ENCODE data around the gene LCN12.

Gene LCN12

GRCh38 chr9:136955202-136955942 is 3.3 kb downstream of the LCN12 start:
- no peak overlapping the region for H2BK120ac ChIP-seq (ENCODE audit: low read depth, low read length)
- H3K27me3 ChIP-seq (ENCODE audit: control insufficient read depth in 3 of 3, insufficient read depth in 3 of 3, low read depth in 1 of 3, low read length in 3 of 3), result peaks cover 0 to 18% (median 0%) of the 10 kb centered on the region in 3 experiments
- no peaks in the 10 kb centered on the region for H3K9me3 ChIP-seq (replicated peaks in 1 of 2; ENCODE audit: control insufficient read depth in 2 of 2, insufficient read depth in 1 of 2, low read depth in 1 of 2, low read length in 2 of 2)
- peak overlapping the region; percentile 99 for H2BK15ac ChIP-seq (ENCODE audit: low read length)
- no peak overlapping the region for H2AFZ ChIP-seq (ENCODE audit: low read length)
- H3K4me3 ChIP-seq (ENCODE audit: low read length in 2 of 2), result no peak overlapping the region
- H2AK5ac ChIP-seq (ENCODE audit: low read depth, low read length), result peak overlapping the region; percentile 94
- H3K4me2 ChIP-seq (ENCODE audit: insufficient read depth, low read length, poor library complexity, severe bottlenecking), result no peak overlapping the region
- peaks cover 3% of the 10 kb centered on the region for H3K79me1 ChIP-seq (ENCODE audit: low read depth, low read length)
- no peak for DNase-seq (ENCODE audit: low spot score)
- H3K36me3 ChIP-seq (replicated peaks in 1 of 2; ENCODE audit: control insufficient read depth in 2 of 2, insufficient read depth in 2 of 2, low read length in 2 of 2), result no peaks in the 10 kb centered on the region
- no peak overlapping the region for H3K27ac ChIP-seq (replicated peaks; ENCODE audit: low read length)
- peaks cover 7 to 12% of the 10 kb centered on the region in 2 donors for H3K4me1 ChIP-seq (ENCODE audit: control insufficient read depth in 2 of 2, insufficient read depth in 1 of 2, low read depth in 1 of 2, low read length in 2 of 2)
- peak overlapping the region; percentile 39 for H2BK5ac ChIP-seq (ENCODE audit: low read length)
- peak overlapping the region; percentile 21 for H3K9ac ChIP-seq (ENCODE audit: low read depth, low read length, poor library complexity)
- no peak overlapping the region for H4K91ac ChIP-seq (ENCODE audit: low read depth, low read length, poor library complexity)
- H3K14ac ChIP-seq (ENCODE audit: low read length), result peak overlapping the region; percentile 56
- H4K8ac ChIP-seq (ENCODE audit: low read depth, low read length), result no peak overlapping the region
- peak overlapping the region; percentile 55 for H3K23ac ChIP-seq (ENCODE audit: low read depth, low read length, poor library complexity)
- H3K4ac ChIP-seq (ENCODE audit: low read length), result peak overlapping the region; percentile 76
- H2BK12ac ChIP-seq (ENCODE audit: low read length), result no peak overlapping the region
- H3K18ac ChIP-seq (ENCODE audit: low read length), result peak overlapping the region; percentile 57
- no CpG with 5 or more reads among the region's 14 CpGs for WGBS, 2 donors (ENCODE audit: extremely low coverage in 2 of 2, insufficient read length in 2 of 2, insufficient replicate concordance in 1 of 2)

DNA sequence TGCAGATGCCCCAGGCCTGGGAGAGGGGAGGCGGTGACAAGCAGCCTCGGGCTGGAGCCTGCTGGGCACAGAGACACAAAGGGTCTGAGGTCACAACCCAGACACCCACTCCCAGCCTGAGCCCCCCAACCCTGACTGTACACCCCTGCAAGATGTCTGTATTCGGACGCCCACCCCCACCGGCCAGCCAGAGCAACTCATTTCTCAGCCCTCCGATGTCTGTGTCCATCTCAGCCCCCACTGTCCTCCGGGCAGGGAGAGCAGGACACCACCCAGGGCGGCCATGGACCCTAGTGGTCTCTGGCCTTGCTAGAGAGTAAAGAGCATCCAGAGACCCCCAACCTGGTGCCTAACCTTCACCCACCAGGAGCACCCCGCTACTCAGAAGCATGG is 3.9 kb downstream of the LCN12 start:
- DNase-seq (ENCODE audit: low spot score), result no peak
- Histone ChIP-seq H2BK12ac (ENCODE audit: low read length) (no peak overlapping the region), H2AK5ac (ENCODE audit: low read depth, low read length) (peak overlapping the region; percentile 94), H2AFZ (ENCODE audit: low read length) (no peak overlapping the region), H3K4ac (ENCODE audit: low read length) (peak overlapping the region; percentile 76), H3K27me3 (ENCODE audit: control insufficient read depth in 3 of 3, insufficient read depth in 3 of 3, low read depth in 1 of 3, low read length in 3 of 3) (peaks cover 0 to 21% (median 0%) of the 10 kb centered on the region in 3 experiments), H3K4me3 (ENCODE audit: low read length in 2 of 2) (no peak overlapping the region), H3K79me1 (ENCODE audit: low read depth, low read length) (peaks cover 3% of the 10 kb centered on the region), H3K4me2 (ENCODE audit: insufficient read depth, low read length, poor library complexity, severe bottlenecking) (no peak overlapping the region), H3K14ac (ENCODE audit: low read length) (peak overlapping the region; percentile 56), H2BK15ac (ENCODE audit: low read length) (peak overlapping the region; percentile 0), H3K23ac (ENCODE audit: low read depth, low read length, poor library complexity) (no peak overlapping the region), H4K8ac (ENCODE audit: low read depth, low read length) (no peak overlapping the region), H2BK120ac (ENCODE audit: low read depth, low read length) (no peak overlapping the region), H3K18ac (ENCODE audit: low read length) (peak overlapping the region; percentile 57), H2BK5ac (ENCODE audit: low read length) (peak overlapping the region; percentile 39), H3K9me3 (replicated peaks in 1 of 2; ENCODE audit: control insufficient read depth in 2 of 2, insufficient read depth in 1 of 2, low read depth in 1 of 2, low read length in 2 of 2) (no peaks in the 10 kb centered on the region), H3K27ac (replicated peaks; ENCODE audit: low read length) (no peak overlapping the region), H4K91ac (ENCODE audit: low read depth, low read length, poor library complexity) (no peak overlapping the region), H3K36me3 (replicated peaks in 1 of 2; ENCODE audit: control insufficient read depth in 2 of 2, insufficient read depth in 2 of 2, low read length in 2 of 2) (no peaks in the 10 kb centered on the region), H3K9ac (ENCODE audit: low read depth, low read length, poor library complexity) (peak overlapping the region; percentile 21), H3K4me1 (ENCODE audit: control insufficient read depth in 2 of 2, insufficient read depth in 1 of 2, low read depth in 1 of 2, low read length in 2 of 2) (peaks cover 4 to 6% of the 10 kb centered on the region in 2 donors)
- WGBS, 2 donors (ENCODE audit: extremely low coverage in 2 of 2, insufficient read length in 2 of 2, insufficient replicate concordance in 1 of 2), result no CpG with 5 or more reads among the region's 9 CpGs

- Histone ChIP-seq H3K14ac (ENCODE audit: low read length) (no peak overlapping the region), H3K27ac (replicated peaks; ENCODE audit: low read length) (no peak overlapping the region), H3K79me1 (ENCODE audit: low read depth, low read length) (peaks cover 3% of the 10 kb centered on the region), H4K8ac (ENCODE audit: low read depth, low read length) (no peak overlapping the region), H3K27me3 (ENCODE audit: control insufficient read depth in 3 of 3, insufficient read depth in 3 of 3, low read depth in 1 of 3, low read length in 3 of 3) (peaks cover 0 to 24% (median 0%) of the 10 kb centered on the region in 3 experiments), H3K18ac (ENCODE audit: low read length) (no peak overlapping the region), H3K36me3 (replicated peaks in 1 of 2; ENCODE audit: control insufficient read depth in 2 of 2, insufficient read depth in 2 of 2, low read length in 2 of 2) (no peaks in the 10 kb centered on the region), H2BK120ac (ENCODE audit: low read depth, low read length) (no peak overlapping the region), H2BK15ac (ENCODE audit: low read length) (no peak overlapping the region), H3K9ac (ENCODE audit: low read depth, low read length, poor library complexity) (no peak overlapping the region), H2AK5ac (ENCODE audit: low read depth, low read length) (no peak overlapping the region), H2BK12ac (ENCODE audit: low read length) (no peak overlapping the region), H2BK5ac (ENCODE audit: low read length) (no peak overlapping the region), H4K91ac (ENCODE audit: low read depth, low read length, poor library complexity) (peak overlapping the region; percentile 1), H3K4me1 (ENCODE audit: control insufficient read depth in 2 of 2, insufficient read depth in 1 of 2, low read depth in 1 of 2, low read length in 2 of 2) (peaks cover 3 to 6% of the 10 kb centered on the region in 2 donors), H3K4ac (ENCODE audit: low read length) (no peak overlapping the region), H3K23ac (ENCODE audit: low read depth, low read length, poor library complexity) (no peak overlapping the region), H3K4me2 (ENCODE audit: insufficient read depth, low read length, poor library complexity, severe bottlenecking) (no peak overlapping the region), H2AFZ (ENCODE audit: low read length) (no peak overlapping the region), H3K4me3 (ENCODE audit: low read length in 2 of 2) (no peak overlapping the region), H3K9me3 (replicated peaks in 1 of 2; ENCODE audit: control insufficient read depth in 2 of 2, insufficient read depth in 1 of 2, low read depth in 1 of 2, low read length in 2 of 2) (no peaks in the 10 kb centered on the region)
- 100% methylated on average over 1 to 2 of the region's 4 CpGs for WGBS, 2 donors (ENCODE audit: extremely low coverage in 2 of 2, insufficient read length in 2 of 2, insufficient replicate concordance in 1 of 2)
- no peak for DNase-seq (ENCODE audit: low spot score)
Observed at GRCh38 chr9:136956604-136957003, 4.5 kb downstream of the LCN12 start.

DNA sequence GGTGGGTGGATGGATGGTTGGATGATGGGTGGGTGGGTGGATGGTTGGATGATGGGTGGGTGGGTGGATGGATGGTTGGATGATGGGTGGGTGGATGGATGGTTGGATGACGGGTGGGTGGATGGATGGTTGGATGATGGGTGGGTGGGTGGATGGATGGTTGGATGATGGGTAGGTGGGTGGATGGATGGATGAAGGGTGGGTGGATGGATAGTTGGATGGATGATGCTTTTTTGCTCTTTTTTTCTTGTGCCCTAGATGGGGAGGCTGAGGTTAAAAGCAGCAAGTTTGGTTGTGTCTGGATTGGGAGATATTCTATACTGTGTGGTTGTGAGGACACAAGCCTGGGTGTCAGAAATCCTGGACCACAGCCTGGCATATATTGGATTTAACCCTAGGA is 5.4 kb downstream of the LCN12 start:
- Histone ChIP-seq H3K9me3 (replicated peaks in 1 of 2; ENCODE audit: control insufficient read depth in 2 of 2, insufficient read depth in 1 of 2, low read depth in 1 of 2, low read length in 2 of 2) (no peaks in the 10 kb centered on the region), H3K23ac (ENCODE audit: low read depth, low read length, poor library complexity) (no peak overlapping the region), H2BK15ac (ENCODE audit: low read length) (no peak overlapping the region), H2BK120ac (ENCODE audit: low read depth, low read length) (no peak overlapping the region), H3K14ac (ENCODE audit: low read length) (no peak overlapping the region), H2BK5ac (ENCODE audit: low read length) (no peak overlapping the region), H3K4me2 (ENCODE audit: insufficient read depth, low read length, poor library complexity, severe bottlenecking) (no peak overlapping the region), H2BK12ac (ENCODE audit: low read length) (no peak overlapping the region), H3K27me3 (ENCODE audit: control insufficient read depth in 3 of 3, insufficient read depth in 3 of 3, low read depth in 1 of 3, low read length in 3 of 3) (peaks cover 0 to 24% (median 0%) of the 10 kb centered on the region in 3 experiments), H3K79me1 (ENCODE audit: low read depth, low read length) (peaks cover 3% of the 10 kb centered on the region), H3K4me1 (ENCODE audit: control insufficient read depth in 2 of 2, insufficient read depth in 1 of 2, low read depth in 1 of 2, low read length in 2 of 2) (peaks cover under 1 to 3% of the 10 kb centered on the region in 2 donors), H2AFZ (ENCODE audit: low read length) (no peak overlapping the region), H2AK5ac (ENCODE audit: low read depth, low read length) (no peak overlapping the region), H4K91ac (ENCODE audit: low read depth, low read length, poor library complexity) (no peak overlapping the region), H3K4ac (ENCODE audit: low read length) (no peak overlapping the region), H3K4me3 (ENCODE audit: low read length in 2 of 2) (no peak overlapping the region), H3K36me3 (replicated peaks in 1 of 2; ENCODE audit: control insufficient read depth in 2 of 2, insufficient read depth in 2 of 2, low read length in 2 of 2) (no peaks in the 10 kb centered on the region), H3K18ac (ENCODE audit: low read length) (no peak overlapping the region), H4K8ac (ENCODE audit: low read depth, low read length) (no peak overlapping the region), H3K9ac (ENCODE audit: low read depth, low read length, poor library complexity) (no peak overlapping the region), H3K27ac (replicated peaks; ENCODE audit: low read length) (no peak overlapping the region)
- WGBS, 2 donors (ENCODE audit: extremely low coverage in 2 of 2, insufficient read length in 2 of 2, insufficient replicate concordance in 1 of 2), result 100% methylated on average over 1 of the region's 1 CpG; no CpG with 5 or more reads in 1 of the 2 donors
- no peak for DNase-seq (ENCODE audit: low spot score)
